Measurements from ENCODE around the gene TFDP2. TPM values are rescaled to one million over a fixed set of nuclear protein-coding genes. Genes with fewer than 3 reads are reported as not detected.
"Not testable (repeated sequence)": the region's sequence is repeated elsewhere in the genome, so short reads cannot be mapped to it uniquely, and the experiment has no call there.

Gene TFDP2
- total RNA-seq, 1 experiment from 2014 or later: 48.2 TPM

- TF ChIP-seq, protein P1, sequence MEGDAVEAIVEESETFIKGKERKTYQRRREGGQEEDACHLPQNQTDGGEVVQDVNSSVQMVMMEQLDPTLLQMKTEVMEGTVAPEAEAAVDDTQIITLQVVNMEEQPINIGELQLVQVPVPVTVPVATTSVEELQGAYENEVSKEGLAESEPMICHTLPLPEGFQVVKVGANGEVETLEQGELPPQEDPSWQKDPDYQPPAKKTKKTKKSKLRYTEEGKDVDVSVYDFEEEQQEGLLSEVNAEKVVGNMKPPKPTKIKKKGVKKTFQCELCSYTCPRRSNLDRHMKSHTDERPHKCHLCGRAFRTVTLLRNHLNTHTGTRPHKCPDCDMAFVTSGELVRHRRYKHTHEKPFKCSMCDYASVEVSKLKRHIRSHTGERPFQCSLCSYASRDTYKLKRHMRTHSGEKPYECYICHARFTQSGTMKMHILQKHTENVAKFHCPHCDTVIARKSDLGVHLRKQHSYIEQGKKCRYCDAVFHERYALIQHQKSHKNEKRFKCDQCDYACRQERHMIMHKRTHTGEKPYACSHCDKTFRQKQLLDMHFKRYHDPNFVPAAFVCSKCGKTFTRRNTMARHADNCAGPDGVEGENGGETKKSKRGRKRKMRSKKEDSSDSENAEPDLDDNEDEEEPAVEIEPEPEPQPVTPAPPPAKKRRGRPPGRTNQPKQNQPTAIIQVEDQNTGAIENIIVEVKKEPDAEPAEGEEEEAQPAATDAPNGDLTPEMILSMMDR (conservative IDR thresholded peaks at IDR 0.05): peak; percentile 81
- TF ChIP-seq EZH2 (IDR thresholded peaks at IDR 0.05; ENCODE audit: low read depth): no peak
- Histone ChIP-seq H3F3A (ENCODE audit: insufficient read depth, low read depth) (no peaks in the 10 kb centered on the region; the same call in 1 of the 2 replicates), H3K27ac (no peak overlapping the region), H4K20me1 (ENCODE audit: insufficient read depth) (no peaks in the 10 kb centered on the region), H3K4me2 (no peak overlapping the region), H3K36me3 (ENCODE audit: low read depth) (peaks cover 8% of the 10 kb centered on the region; the same call in 1 of the 2 replicates), H3K9me2 (ENCODE audit: insufficient read depth) (no peaks in the 10 kb centered on the region), H3K4me1 (replicated peaks; ENCODE audit: insufficient read depth) (no peaks in the 10 kb centered on the region), H2AFZ (no peak overlapping the region), H3K79me2 (ENCODE audit: low read depth) (no peaks in the 10 kb centered on the region), H3K9me3 (ENCODE audit: insufficient read depth, low read depth) (no peaks in the 10 kb centered on the region; the same call in 1 of the 2 replicates), H3K4me3 (no peak overlapping the region), H3K27me3 (ENCODE audit: insufficient read depth, low read depth) (no peaks in the 10 kb centered on the region)
- BruUV-seq (replicated peaks): no TSS peak
- POLR2A ChIA-PET (ENCODE audit: unreplicated experiment): interaction anchor here (0.7 kb wide), 1 partner anchor 35 kb away, joined by 6 read pairs; no protein-coding TSS in a partner anchor
- intact Hi-C loops (cut with micrococcal nuclease; ENCODE audit: unreplicated experiment): loop anchor here (1.0 to 10.0 kb wide), 3 partner anchors 175 to 598 kb away; partner anchors contain the start of gene RNF7
- DNase-seq: peak; percentile 40 to 48
- CTCF ChIA-PET: interaction anchor here (0.5 to 1.1 kb wide), 9 partner anchors 26 to 413 kb away, joined by 3 to 12 read pairs (median 4); no protein-coding TSS in a partner anchor
Observed at GRCh38 chr3:141913150-141913811, 236.1 kb downstream of the TFDP2 start.

GRCh38 chr3:141909986-141910385, 239.4 kb downstream of the TFDP2 start:
- H3K4me3 ChIP-seq; H3K9me2 ChIP-seq (ENCODE audit: insufficient read depth); H3F3A ChIP-seq (ENCODE audit: insufficient read depth, low read depth); DNase-seq; H4K20me1 ChIP-seq (ENCODE audit: insufficient read depth); H3K27me3 ChIP-seq (ENCODE audit: insufficient read depth, low read depth); H3K4me1 ChIP-seq (replicated peaks; ENCODE audit: insufficient read depth); H2AFZ ChIP-seq; H3K4me2 ChIP-seq; H3K79me2 ChIP-seq (ENCODE audit: low read depth); POLR2A ChIA-PET (ENCODE audit: unreplicated experiment); H3K27ac ChIP-seq; BruUV-seq (replicated peaks); H3K9me3 ChIP-seq (ENCODE audit: insufficient read depth, low read depth): not testable (repeated sequence)
- CTCF ChIA-PET: interaction anchor here (0.6 kb wide), 1 partner anchor 362 kb away, joined by 4 read pairs; no protein-coding TSS in a partner anchor
- H3K36me3 ChIP-seq (ENCODE audit: low read depth): peaks cover 11% of the 10 kb centered on the region; the same call in 1 of the 2 replicates
- intact Hi-C loops (cut with micrococcal nuclease; ENCODE audit: unreplicated experiment): loop anchor here (10.0 kb wide), 1 partner anchor 595 kb away; no protein-coding TSS in a partner anchor

- H3K4me2 ChIP-seq: no peak overlapping the region
- H3K9me3 ChIP-seq (ENCODE audit: insufficient read depth, low read depth): no peaks in the 10 kb centered on the region; the same call in 1 of the 2 replicates
- CTCF ChIA-PET: interaction anchor here (0.6 kb wide), 1 partner anchor 527 kb away, joined by 4 read pairs; no protein-coding TSS in a partner anchor
- H4K20me1 ChIP-seq (ENCODE audit: insufficient read depth): no peaks in the 10 kb centered on the region
- TF ChIP-seq EZH2 (IDR thresholded peaks at IDR 0.05; ENCODE audit: low read depth): no peak
- TF ChIP-seq, protein P1 (conservative IDR thresholded peaks at IDR 0.05): no peak
- no peak overlapping the region for H2AFZ ChIP-seq
- no peak overlapping the region for H3K27ac ChIP-seq
- POLR2A ChIA-PET (ENCODE audit: unreplicated experiment): no interaction called here
- H3K36me3 ChIP-seq (ENCODE audit: low read depth): peaks cover 11% of the 10 kb centered on the region; the same call in 1 of the 2 replicates
- no peaks in the 10 kb centered on the region for H3K9me2 ChIP-seq (ENCODE audit: insufficient read depth)
- BruUV-seq (replicated peaks): no TSS peak
- H3K79me2 ChIP-seq (ENCODE audit: low read depth): no peaks in the 10 kb centered on the region
- intact Hi-C loops (cut with micrococcal nuclease; ENCODE audit: unreplicated experiment): no loop called here
- H3K4me1 ChIP-seq (replicated peaks; ENCODE audit: insufficient read depth): no peaks in the 10 kb centered on the region
- H3K27me3 ChIP-seq (ENCODE audit: insufficient read depth, low read depth): no peaks in the 10 kb centered on the region
- no peaks in the 10 kb centered on the region for H3F3A ChIP-seq (ENCODE audit: insufficient read depth, low read depth)
- DNase-seq: no peak
- no peak overlapping the region for H3K4me3 ChIP-seq
Observed at GRCh38 chr3:141909408-141909807, 239.9 kb downstream of the TFDP2 start.
